Effector memory CD4-positive, alpha-beta T cell (primary cell): Measurements from ENCODE around the gene IPO11.

Source experiments
- DNase-seq, 3 donors: peaks; one replicate each; pipeline ENCODE4 v3.0.0-alpha.2; 2020
- H3K27ac ChIP-seq: 2 replicates; pipeline ENCODE4 v1.7.0; 2013; ENCODE audit warnings: mild to moderate bottlenecking, low read length, moderate library complexity; ENCODE audit not compliant: insufficient read depth, poor library complexity, severe bottlenecking
- H3K27me3 ChIP-seq: replicated peaks from 2 replicates; pipeline ENCODE4 v1.7.0; 2013; ENCODE audit warnings: mild to moderate bottlenecking, low read length; ENCODE audit not compliant: insufficient read depth, control insufficient read depth, poor library complexity, severe bottlenecking
- H3K36me3 ChIP-seq: 2 replicates; pipeline ENCODE4 v1.7.0; 2013; ENCODE audit warnings: mild to moderate bottlenecking, low read length, moderate library complexity; ENCODE audit not compliant: control insufficient read depth, insufficient read depth
- H3K4me1 ChIP-seq: 2 replicates; pipeline ENCODE4 v1.7.0; 2013; ENCODE audit warnings: low read length, mild to moderate bottlenecking; ENCODE audit not compliant: control insufficient read depth, insufficient read depth, poor library complexity, severe bottlenecking
- H3K4me3 ChIP-seq: 2 replicates; pipeline ENCODE4 v1.7.0; 2013; ENCODE audit warnings: low read length, low read depth, mild to moderate bottlenecking; ENCODE audit not compliant: insufficient read depth, poor library complexity, severe bottlenecking
- H3K9me3 ChIP-seq: 2 replicates; pipeline ENCODE4 v1.7.0; 2013; ENCODE audit warnings: mild to moderate bottlenecking, low read length, moderate library complexity; ENCODE audit not compliant: control insufficient read depth

IPO11 gene

GRCh38 chr5:62536232-62536631 lies 123.7 kb downstream of the IPO11 start:
- no peak for DNase-seq
- no peak overlapping the region for H3K4me3 ChIP-seq
- H3K4me1 ChIP-seq, result no peaks in the 10 kb centered on the region
- H3K27ac ChIP-seq, result no peak overlapping the region
- H3K36me3 ChIP-seq, result peaks cover 6% of the 10 kb centered on the region
- no peaks in the 10 kb centered on the region for H3K9me3 ChIP-seq
- H3K27me3 ChIP-seq, result no peaks in the 10 kb centered on the region

GRCh38 chr5:62536783-62537182 lies 124.2 kb downstream of the IPO11 start:
- no peak for DNase-seq
- Histone ChIP-seq H3K27me3 (no peaks in the 10 kb centered on the region), H3K4me1 (no peaks in the 10 kb centered on the region), H3K36me3 (peaks cover 6% of the 10 kb centered on the region), H3K9me3 (no peaks in the 10 kb centered on the region), H3K27ac (no peak overlapping the region), H3K4me3 (no peak overlapping the region)

GRCh38 chr5:62538017-62538942 lies 125.7 kb downstream of the IPO11 start:
- H3K4me1 ChIP-seq, result no peaks in the 10 kb centered on the region
- H3K27me3 ChIP-seq, result no peaks in the 10 kb centered on the region
- no peak for DNase-seq
- no peak overlapping the region for H3K4me3 ChIP-seq
- peaks cover 6% of the 10 kb centered on the region for H3K36me3 ChIP-seq
- no peaks in the 10 kb centered on the region for H3K9me3 ChIP-seq
- no peak overlapping the region for H3K27ac ChIP-seq

GRCh38 chr5:62542720-62543119 lies 130.2 kb downstream of the IPO11 start:
- DNase-seq, result no peak
- no peak overlapping the region for H3K4me3 ChIP-seq
- no peaks in the 10 kb centered on the region for H3K9me3 ChIP-seq
- no peaks in the 10 kb centered on the region for H3K27me3 ChIP-seq
- H3K4me1 ChIP-seq, result no peaks in the 10 kb centered on the region
- peaks cover 6% of the 10 kb centered on the region for H3K36me3 ChIP-seq
- no peak overlapping the region for H3K27ac ChIP-seq

- Histone ChIP-seq H3K4me1 (no peaks in the 10 kb centered on the region), H3K27ac (no peak overlapping the region), H3K4me3 (no peak overlapping the region), H3K36me3 (no peaks in the 10 kb centered on the region), H3K9me3 (no peaks in the 10 kb centered on the region), H3K27me3 (no peaks in the 10 kb centered on the region)
- no peak for DNase-seq
Observed at GRCh38 chr5:62547945-62548630, 135.5 kb downstream of the IPO11 start.

GRCh38 chr5:62550103-62550502 lies 137.5 kb downstream of the IPO11 start:
- Histone ChIP-seq H3K4me1 (no peaks in the 10 kb centered on the region), H3K27ac (no peak overlapping the region)
- no peak for DNase-seq

GRCh38 chr5:62555930-62556329 lies 143.4 kb downstream of the IPO11 start:
- Histone ChIP-seq H3K27me3 (no peaks in the 10 kb centered on the region), H3K27ac (no peak overlapping the region), H3K36me3 (peaks cover 4% of the 10 kb centered on the region), H3K9me3 (no peaks in the 10 kb centered on the region), H3K4me3 (no peak overlapping the region), H3K4me1 (no peaks in the 10 kb centered on the region)
- DNase-seq, result no peak

More at GRCh38 chr5:62550103-62550502, 137.5 kb downstream of the IPO11 start:
- no peaks in the 10 kb centered on the region for H3K9me3 ChIP-seq
- peaks cover 4% of the 10 kb centered on the region for H3K36me3 ChIP-seq
- H3K4me3 ChIP-seq, result no peak overlapping the region
- H3K27me3 ChIP-seq, result no peaks in the 10 kb centered on the region

- Histone ChIP-seq H3K27ac (no peak overlapping the region), H3K4me1 (no peaks in the 10 kb centered on the region), H3K4me3 (no peak overlapping the region), H3K9me3 (no peaks in the 10 kb centered on the region), H3K27me3 (no peaks in the 10 kb centered on the region), H3K36me3 (peaks cover 4% of the 10 kb centered on the region)
- DNase-seq, result no peak
Observed at GRCh38 chr5:62558941-62559340, 146.4 kb downstream of the IPO11 start.

- no peaks in the 10 kb centered on the region for H3K4me1 ChIP-seq
- no peak overlapping the region for H3K4me3 ChIP-seq
- DNase-seq, result no peak
- no peaks in the 10 kb centered on the region for H3K27me3 ChIP-seq
- H3K9me3 ChIP-seq, result no peaks in the 10 kb centered on the region
- H3K27ac ChIP-seq, result no peak overlapping the region
- H3K36me3 ChIP-seq, result no peaks in the 10 kb centered on the region
Observed at GRCh38 chr5:62560786-62561185, 148.2 kb downstream of the IPO11 start.

GRCh38 chr5:62561896-62562295 lies 149.3 kb downstream of the IPO11 start:
- no peak for DNase-seq
- no peaks in the 10 kb centered on the region for H3K27me3 ChIP-seq
- H3K36me3 ChIP-seq, result no peaks in the 10 kb centered on the region
- H3K4me1 ChIP-seq, result no peaks in the 10 kb centered on the region
- no peaks in the 10 kb centered on the region for H3K9me3 ChIP-seq
- H3K4me3 ChIP-seq, result no peak overlapping the region
- no peak overlapping the region for H3K27ac ChIP-seq
